HT1080 (cell line): ENCODE measurements around the gene CENPM. TPM values are rescaled to one million over a fixed set of nuclear protein-coding genes. Genes with fewer than 3 reads are reported as not detected.

Source experiments
- DNase-seq: peaks from one replicate; pipeline ENCODE4 v3.0.0-alpha.2; 2015; ENCODE audit warnings: low read depth
- small RNA-seq: library from RNA; depleted of rRNA; stranded (forward); fragments of <200 nt; gene quantifications from one replicate; pipeline ENCODE3, GENCODE V24; 2014
- total RNA-seq: library from RNA; depleted of rRNA; stranded (reverse); fragments of >200 nt; shearing (Covaris generic); gene quantifications from 2 replicates; pipeline ENCODE4 v1.2.3, GENCODE V29; 2014; rRNA removed

CENPM gene
- total RNA-seq, 1 experiment from 2014 or later = 66.8 TPM

GRCh38 chr22:41900652-41901312, 46.2 kb downstream of the CENPM start:
- DNase-seq = no peak

DNA sequence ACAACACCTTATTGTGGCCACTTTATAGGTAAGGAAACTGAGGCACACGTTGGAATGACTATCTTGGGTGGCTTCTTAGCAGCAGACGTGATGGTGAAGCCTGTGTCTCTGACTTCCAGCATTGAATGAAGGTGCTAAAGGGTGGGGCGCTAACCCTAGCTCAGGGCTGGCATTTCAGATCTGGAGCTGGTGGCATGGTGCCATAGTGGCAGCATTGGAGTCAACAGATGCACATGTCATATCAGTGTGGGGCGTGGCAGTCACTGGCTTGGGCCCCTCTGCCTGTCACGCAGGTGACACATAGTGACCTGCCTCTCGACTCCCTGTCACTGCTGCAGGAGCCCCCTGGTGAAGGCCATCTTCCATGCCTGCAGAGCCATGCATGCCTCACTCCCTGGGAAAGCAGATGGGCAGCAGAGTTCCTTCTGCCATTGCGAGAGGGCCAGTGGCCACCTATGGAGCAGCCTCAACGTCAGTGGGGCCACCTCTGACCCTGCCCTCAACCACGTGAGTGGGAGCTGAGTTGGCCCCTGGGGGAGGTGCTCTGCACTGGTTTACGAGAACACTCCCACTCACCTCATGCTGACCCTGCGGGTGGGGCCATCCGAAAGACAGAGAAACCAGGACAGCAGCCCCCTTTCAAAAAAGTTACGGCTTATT, 46.8 kb downstream of the CENPM start:
- DNase-seq = no peak

DNA sequence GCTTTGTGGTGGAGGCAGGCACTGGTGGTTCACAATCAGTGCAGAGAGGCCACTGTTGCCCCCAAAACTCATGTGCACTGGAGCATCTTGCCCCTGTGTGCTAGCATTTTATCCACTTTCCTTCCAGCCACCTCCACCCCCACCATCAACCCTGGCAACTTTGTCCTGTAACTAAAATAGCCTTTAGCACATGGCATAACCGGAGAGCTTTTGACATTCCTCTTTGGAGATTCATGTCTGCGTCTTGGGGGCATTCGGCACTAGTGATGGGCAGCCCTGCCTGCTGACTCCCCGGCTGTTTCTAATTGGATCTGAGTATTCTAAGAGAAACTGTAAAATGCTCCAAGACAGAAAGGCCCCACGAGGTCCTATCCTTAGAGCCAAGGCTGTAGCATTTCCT, 47.8 kb downstream of the CENPM start:
- no peak for DNase-seq

DNA sequence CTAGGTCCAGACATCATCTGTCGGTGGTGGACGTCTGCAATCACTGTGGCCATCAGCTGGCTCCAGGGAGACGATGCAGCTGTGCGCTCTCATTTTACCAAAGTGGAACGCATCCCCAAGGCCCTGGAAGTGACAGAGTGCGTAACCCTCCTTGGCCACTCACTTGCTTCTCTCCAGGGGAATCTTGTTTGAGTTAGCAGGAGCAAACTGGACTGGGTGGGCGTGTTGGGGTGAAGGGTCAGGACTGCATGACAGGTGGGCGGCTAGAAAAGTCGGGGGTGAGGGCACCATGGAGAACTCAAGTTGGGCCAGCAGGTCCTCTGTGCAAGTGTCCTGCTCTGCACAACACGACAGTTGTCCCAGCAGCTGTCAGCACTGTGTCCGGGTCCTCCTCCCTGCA, 48.3 kb downstream of the CENPM start:
- DNase-seq = no peak

GRCh38 chr22:41893591-41894375, 53.2 kb downstream of the CENPM start:
- no peak for DNase-seq

DNA sequence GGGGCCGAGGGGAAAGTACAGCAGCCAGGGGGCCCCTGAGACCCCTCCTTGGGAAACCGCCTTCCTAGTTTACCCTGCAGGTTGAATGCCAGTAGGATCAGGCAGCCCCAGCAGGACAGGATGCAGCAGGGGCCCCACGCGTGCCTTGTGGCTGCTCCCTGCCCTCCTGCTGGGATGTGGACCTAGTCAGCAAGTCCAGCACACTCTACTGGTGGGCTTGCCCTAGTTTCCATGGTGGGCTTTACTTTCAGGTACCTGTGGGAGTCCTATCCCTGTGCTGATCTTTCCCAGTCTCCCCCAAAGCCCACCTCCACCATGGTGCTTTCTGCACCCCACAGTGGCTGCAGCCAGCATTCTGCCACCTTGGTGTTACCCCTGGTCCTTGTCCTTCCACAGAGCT, 54.2 kb downstream of the CENPM start:
- no peak for DNase-seq

DNA sequence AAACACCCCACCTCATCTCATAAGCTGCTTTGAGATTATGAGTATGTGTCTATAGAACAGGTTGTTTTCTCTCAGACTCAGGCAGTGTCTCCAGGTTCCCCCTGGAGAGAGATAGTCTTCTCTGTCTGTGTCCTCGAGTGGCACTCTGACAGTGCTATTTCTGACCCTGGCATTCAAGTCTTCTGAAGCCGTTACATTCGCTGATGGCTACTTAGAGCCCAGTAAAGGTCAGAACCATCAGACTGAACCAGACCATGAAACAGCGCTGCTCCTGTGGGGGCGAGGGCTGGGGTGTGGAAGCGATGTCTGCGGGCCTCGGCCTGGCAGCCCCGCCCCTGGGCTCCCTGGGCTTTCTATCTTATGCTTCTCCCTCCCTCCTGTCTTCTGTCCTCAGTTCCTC, 55.5 kb downstream of the CENPM start:
- no peak for DNase-seq

Small RNA genes lying within 50 kb of the gene (small RNA-seq; reads per million reads assigned to genes)
- gene MIR33A = 0.11 reads per million

Other genes with a start within 250 kb of the CENPM start
- gene MEI1, start 247.6 kb downstream of the CENPM start, total RNA-seq = 1.4 and 2.4 TPM in 2 replicates
- 6.4 and 9.8 TPM in 2 replicates for gene CCDC134, start 146.5 kb downstream of the CENPM start, total RNA-seq
- 62.0 and 75.9 TPM in 2 replicates for gene SREBF2, start 114.0 kb downstream of the CENPM start, total RNA-seq
- 1.0 and 8.8 TPM in 2 replicates for gene SHISA8, start 32.1 kb downstream of the CENPM start, total RNA-seq
- 0.02 and 0.03 TPM in 2 replicates for gene TNFRSF13C, start 20.3 kb downstream of the CENPM start, total RNA-seq
- not detected in 2 replicates for gene SEPTIN3, start 22.3 kb upstream of the CENPM start, total RNA-seq
- not detected in 2 replicates for gene WBP2NL, start 51.6 kb upstream of the CENPM start, total RNA-seq
- gene NAGA, start 123.7 kb upstream of the CENPM start, total RNA-seq = 5.8 and 7.5 TPM in 2 replicates
- gene PHETA2, start 127.1 kb upstream of the CENPM start, total RNA-seq = not detected in 2 replicates
- gene SMDT1, start 132.5 kb upstream of the CENPM start, total RNA-seq = 14.1 and 19.4 TPM in 2 replicates
- gene NDUFA6, start 143.6 kb upstream of the CENPM start, total RNA-seq = 51.7 and 61.6 TPM in 2 replicates
- gene CYP2D6, start 183.7 kb upstream of the CENPM start, total RNA-seq = 0.11 and 0.13 TPM in 2 replicates